ENCODE measurements around the gene CCDC138. TPM values are rescaled to one million over a fixed set of nuclear protein-coding genes. Genes with fewer than 3 reads are reported as not detected.

Gene CCDC138
- total RNA-seq, 1 donor from 2014 or later = 6.1 TPM

- no peak overlapping the region for H3K27ac Mint-ChIP-seq (ENCODE audit: unreplicated experiment)
- H3K4me3 Mint-ChIP-seq (ENCODE audit: unreplicated experiment) = no peak overlapping the region
- no peaks in the 10 kb centered on the region for H3K4me1 Mint-ChIP-seq (ENCODE audit: low read depth, unreplicated experiment)
- no peak for FAIRE-seq
- H3K9me3 ChIP-seq (ENCODE audit: insufficient read depth, low read depth, low read length) = no peaks in the 10 kb centered on the region
- no peak overlapping the region for H3K27ac ChIP-seq (ENCODE audit: low read depth, low read length)
- H3K4me1 ChIP-seq (ENCODE audit: insufficient read depth, low read length) = no peaks in the 10 kb centered on the region
- H2AFZ ChIP-seq (ENCODE audit: low read depth, low read length) = no peak overlapping the region
- H3K27me3 Mint-ChIP-seq (ENCODE audit: low read depth, unreplicated experiment) = peaks cover 29% of the 10 kb centered on the region
- H3K4me2 ChIP-seq (ENCODE audit: low read length) = no peak overlapping the region
- no peaks in the 10 kb centered on the region for H4K20me1 ChIP-seq (ENCODE audit: insufficient read depth, low read length)
- H3K9ac ChIP-seq (ENCODE audit: low read length) = no peak overlapping the region
- no peak overlapping the region for H3K4me3 ChIP-seq (ENCODE audit: insufficient read depth, low read depth, low read length)
- no peak for TF ChIP-seq EZH2 (IDR thresholded peaks at IDR 0.05; ENCODE audit: insufficient read depth, low read length)
- TF ChIP-seq CTCF (IDR thresholded peaks at IDR 0.05; ENCODE audit: insufficient read depth, low read depth, low read length) = no peak
- no peak for DNase-seq (ENCODE audit: low read depth)
- H3K36me3 ChIP-seq (ENCODE audit: insufficient read depth, low read length) = no peaks in the 10 kb centered on the region
- no peaks in the 10 kb centered on the region for H3K9me3 Mint-ChIP-seq (ENCODE audit: unreplicated experiment)
- H3K79me2 ChIP-seq (ENCODE audit: insufficient read depth, low read length) = no peaks in the 10 kb centered on the region
- peaks cover 2% of the 10 kb centered on the region for H3K36me3 Mint-ChIP-seq (ENCODE audit: low read depth, unreplicated experiment)
- H3K27me3 ChIP-seq (ENCODE audit: insufficient read depth, low read length) = no peaks in the 10 kb centered on the region
These were observed 121.5 kb downstream of the CCDC138 start for GRCh38 chr2:108907822-108908712.

- Mint-ChIP-seq H3K27me3 (ENCODE audit: low read depth, unreplicated experiment) (peaks cover 29% of the 10 kb centered on the region), H3K4me3 (ENCODE audit: unreplicated experiment) (no peak overlapping the region), H3K4me1 (ENCODE audit: low read depth, unreplicated experiment) (no peaks in the 10 kb centered on the region), H3K36me3 (ENCODE audit: low read depth, unreplicated experiment) (peaks cover 2% of the 10 kb centered on the region), H3K27ac (ENCODE audit: unreplicated experiment) (no peak overlapping the region), H3K9me3 (ENCODE audit: unreplicated experiment) (no peaks in the 10 kb centered on the region)
- Histone ChIP-seq H3K4me2 (ENCODE audit: low read length) (no peak overlapping the region), H3K27ac (ENCODE audit: low read depth, low read length) (no peak overlapping the region), H3K9ac (ENCODE audit: low read length) (no peak overlapping the region), H4K20me1 (ENCODE audit: insufficient read depth, low read length) (no peaks in the 10 kb centered on the region), H3K79me2 (ENCODE audit: insufficient read depth, low read length) (no peaks in the 10 kb centered on the region), H3K4me3 (ENCODE audit: insufficient read depth, low read depth, low read length) (no peak overlapping the region), H3K9me3 (ENCODE audit: insufficient read depth, low read depth, low read length) (no peaks in the 10 kb centered on the region), H2AFZ (ENCODE audit: low read depth, low read length) (no peak overlapping the region), H3K27me3 (ENCODE audit: insufficient read depth, low read length) (no peaks in the 10 kb centered on the region), H3K4me1 (ENCODE audit: insufficient read depth, low read length) (no peaks in the 10 kb centered on the region), H3K36me3 (ENCODE audit: insufficient read depth, low read length) (no peaks in the 10 kb centered on the region)
- DNase-seq (ENCODE audit: low read depth) (no peak), FAIRE-seq (no peak)
- TF ChIP-seq CTCF (IDR thresholded peaks at IDR 0.05; ENCODE audit: insufficient read depth, low read depth, low read length) (no peak), EZH2 (IDR thresholded peaks at IDR 0.05; ENCODE audit: insufficient read depth, low read length) (no peak)
These were observed 122.1 kb downstream of the CCDC138 start for GRCh38 chr2:108908713-108909070.

- no peak overlapping the region for H3K9ac ChIP-seq (ENCODE audit: low read length)
These were observed 122.8 kb downstream of the CCDC138 start for GRCh38 chr2:108909275-108909823.

More at GRCh38 chr2:108909275-108909823, 122.8 kb downstream of the CCDC138 start:
- H3K9me3 Mint-ChIP-seq (ENCODE audit: unreplicated experiment) = no peaks in the 10 kb centered on the region
- H3K4me2 ChIP-seq (ENCODE audit: low read length) = no peak overlapping the region
- no peaks in the 10 kb centered on the region for H3K36me3 ChIP-seq (ENCODE audit: insufficient read depth, low read length)
- H3K4me1 ChIP-seq (ENCODE audit: insufficient read depth, low read length) = no peaks in the 10 kb centered on the region
- H4K20me1 ChIP-seq (ENCODE audit: insufficient read depth, low read length) = no peaks in the 10 kb centered on the region
- no peak for FAIRE-seq
- no peak overlapping the region for H3K4me3 Mint-ChIP-seq (ENCODE audit: unreplicated experiment)
- peaks cover 29% of the 10 kb centered on the region for H3K27me3 Mint-ChIP-seq (ENCODE audit: low read depth, unreplicated experiment)
- TF ChIP-seq EZH2 (IDR thresholded peaks at IDR 0.05; ENCODE audit: insufficient read depth, low read length) = no peak
- TF ChIP-seq CTCF (IDR thresholded peaks at IDR 0.05; ENCODE audit: insufficient read depth, low read depth, low read length) = no peak
- H3K9me3 ChIP-seq (ENCODE audit: insufficient read depth, low read depth, low read length) = no peaks in the 10 kb centered on the region
- peaks cover 2% of the 10 kb centered on the region for H3K36me3 Mint-ChIP-seq (ENCODE audit: low read depth, unreplicated experiment)
- H3K4me3 ChIP-seq (ENCODE audit: insufficient read depth, low read depth, low read length) = no peak overlapping the region
- no peak overlapping the region for H3K27ac ChIP-seq (ENCODE audit: low read depth, low read length)
- H2AFZ ChIP-seq (ENCODE audit: low read depth, low read length) = no peak overlapping the region
- no peaks in the 10 kb centered on the region for H3K79me2 ChIP-seq (ENCODE audit: insufficient read depth, low read length)
- no peak overlapping the region for H3K27ac Mint-ChIP-seq (ENCODE audit: unreplicated experiment)
- H3K27me3 ChIP-seq (ENCODE audit: insufficient read depth, low read length) = no peaks in the 10 kb centered on the region
- no peaks in the 10 kb centered on the region for H3K4me1 Mint-ChIP-seq (ENCODE audit: low read depth, unreplicated experiment)
- DNase-seq (ENCODE audit: low read depth) = no peak

Data from astrocyte (in vitro differentiated cells and primary cell).